ENCODE results near the gene RBM33. TPM values are rescaled to one million over a fixed set of nuclear protein-coding genes. Genes with fewer than 3 reads are reported as not detected.

Gene RBM33
- total RNA-seq, 1 experiment from 2014 or later: 61.1 TPM

GRCh38 chr7:155756322-155756721 is 111.9 kb downstream of the RBM33 start:
- intact Hi-C loops (cut with micrococcal nuclease; ENCODE audit: unreplicated experiment) (no loop called here), in situ Hi-C loops (cut with HindIII; ENCODE audit: low pct_unique_long_range_greater_than_20kb, low sequenced_read_pairs) (no loop called here)
- no peak for DNase-seq (ENCODE audit: low read depth, low spot score)
- Histone ChIP-seq H3K27me3 (ENCODE audit: control insufficient read depth, insufficient read depth, low read length) (no peaks in the 10 kb centered on the region), H3K4me1 (ENCODE audit: control insufficient read depth, insufficient read depth, low read length) (no peaks in the 10 kb centered on the region), H3K36me3 (ENCODE audit: control insufficient read depth, insufficient read depth, low read length) (peaks cover 2% of the 10 kb centered on the region; the same call in 1 of the 2 replicates), H3K9me3 (ENCODE audit: control insufficient read depth, insufficient read depth, low read depth, low read length) (no peaks in the 10 kb centered on the region), H3K4me3 (ENCODE audit: low read depth in 2 of 2, low read length in 2 of 2) (no peak overlapping the region), H3K27ac (ENCODE audit: low read length) (no peak overlapping the region)
- POLR2A ChIA-PET: no interaction called here
- TF ChIP-seq SIN3A (IDR thresholded peaks at IDR 0.05; ENCODE audit: borderline replicate concordance, insufficient read depth, low read depth, low read length) (no peak), POLR2AphosphoS5 (IDR thresholded peaks at IDR 0.05; ENCODE audit: low read depth, low read length) (no peak), CTCF (IDR thresholded peaks at IDR 0.05) (no peak), REST (IDR thresholded peaks at IDR 0.05; ENCODE audit: insufficient read depth in 1 of 2, low read depth in 2 of 2, low read length in 1 of 2) (no peak), TCF7L2 (IDR thresholded peaks at IDR 0.05; ENCODE audit: low read depth, low read length) (no peak)
- CTCF ChIA-PET: no interaction called here
- BruUV-seq (replicated peaks): no TSS peak
- ATAC-seq: no peak

GRCh38 chr7:155758348-155758747 is 113.9 kb downstream of the RBM33 start:
- Histone ChIP-seq H3K27ac (ENCODE audit: low read length) (no peak overlapping the region), H3K27me3 (ENCODE audit: control insufficient read depth, insufficient read depth, low read length) (no peaks in the 10 kb centered on the region), H3K4me3 (ENCODE audit: low read depth in 2 of 2, low read length in 2 of 2) (no peak overlapping the region), H3K4me1 (ENCODE audit: control insufficient read depth, insufficient read depth, low read length) (no peaks in the 10 kb centered on the region), H3K9me3 (ENCODE audit: control insufficient read depth, insufficient read depth, low read depth, low read length) (no peaks in the 10 kb centered on the region), H3K36me3 (ENCODE audit: control insufficient read depth, insufficient read depth, low read length) (peaks cover 2% of the 10 kb centered on the region; the same call in 1 of the 2 replicates)
- ATAC-seq (no peak), DNase-seq (ENCODE audit: low read depth, low spot score) (no peak)
- ChIA-PET CTCF (no interaction called here), POLR2A (no interaction called here)
- no TSS peak for BruUV-seq (replicated peaks)
- intact Hi-C loops (cut with micrococcal nuclease; ENCODE audit: unreplicated experiment) (no loop called here), in situ Hi-C loops (cut with HindIII; ENCODE audit: low pct_unique_long_range_greater_than_20kb, low sequenced_read_pairs) (no loop called here)
- no peak for TF ChIP-seq SIN3A (IDR thresholded peaks at IDR 0.05; ENCODE audit: borderline replicate concordance, insufficient read depth, low read depth, low read length)
- no peak for TF ChIP-seq POLR2AphosphoS5 (IDR thresholded peaks at IDR 0.05; ENCODE audit: low read depth, low read length)
- TF ChIP-seq REST (IDR thresholded peaks at IDR 0.05; ENCODE audit: insufficient read depth in 1 of 2, low read depth in 2 of 2, low read length in 1 of 2): no peak
- TF ChIP-seq TCF7L2 (IDR thresholded peaks at IDR 0.05; ENCODE audit: low read depth, low read length): no peak
- no peak for TF ChIP-seq CTCF (IDR thresholded peaks at IDR 0.05)
